Endothelial cell of umbilical vein (primary cell): ENCODE measurements around the gene MR1. TPM values are rescaled to one million over a fixed set of nuclear protein-coding genes. Genes with fewer than 3 reads are reported as not detected.

Source experiments
- BruUV-seq: library from RNA; stranded (reverse); fragments of 400-500 nt; replicated peaks from 2 replicates; lab custom pipeline; 2021; lab: Mats Ljungman, UMichigan
- CTCF ChIA-PET: fragments of 300-600, 350-600 bp; sonication (Branson Sonifier 250); formaldehyde crosslinking; loops from one replicate; lab custom pipeline; 2021; ENCODE audit warnings: antibody characterized with exemption, inconsistent platforms; lab: Charles Lee
- POLR2A ChIA-PET: fragments of 300-600, 350-600 bp; sonication (Branson Sonifier 250); formaldehyde crosslinking; loops from one replicate; lab custom pipeline; 2021; ENCODE audit warnings: antibody characterized with exemption, inconsistent platforms; lab: Charles Lee
- DNase-seq: peaks from one replicate; pipeline ENCODE4 v3.0.0-alpha.2; 2011; ENCODE audit warnings: low read depth, low spot score
- FAIRE-seq: peaks from 2 replicates; lab custom pipeline; 2011; peaks lifted over from hg19 to GRCh38; lab: Jason Lieb, UNC
- H2AFZ ChIP-seq: 2 replicates; pipeline ENCODE4 v1.6.0; 2012; ENCODE audit warnings: low read depth, low read length, control low read depth, inconsistent platforms
- H3K27ac ChIP-seq: 2 replicates; pipeline ENCODE4 v1.5.1; 2011; ENCODE audit warnings: low read depth, mild to moderate bottlenecking, control low read depth, low read length, moderate library complexity; ENCODE audit not compliant: insufficient read depth
- H3K27me3 ChIP-seq, 2 experiments: 2 replicates each; pipeline versions ENCODE4 v1.6.0 to v1.6.1; 2011; ENCODE audit warnings: low read length in 2 of 2, mixed read lengths in 1 of 2; ENCODE audit not compliant: control insufficient read depth in 2 of 2, insufficient read depth in 2 of 2
- H3K36me3 ChIP-seq, 2 experiments: 2 replicates in 1 of 2; 3 replicates in 1 of 2; pipeline ENCODE4 v1.5.1; 2011; ENCODE audit warnings: low read length in 2 of 2, mild to moderate bottlenecking in 1 of 2, moderate library complexity in 1 of 2; ENCODE audit not compliant: control insufficient read depth in 2 of 2, insufficient read depth in 2 of 2; ENCODE audit errors: extremely low read depth in 1 of 2
- H3K4me1 ChIP-seq: 3 replicates; pipeline ENCODE4 v1.5.1; 2011; ENCODE audit warnings: mild to moderate bottlenecking, low read length; ENCODE audit not compliant: control insufficient read depth, insufficient read depth; ENCODE audit errors: extremely low read depth
- H3K4me2 ChIP-seq: 2 replicates; pipeline ENCODE4 v1.6.1; 2011; ENCODE audit warnings: low read length, control low read depth, mixed read lengths; ENCODE audit not compliant: insufficient read depth
- H3K4me3 ChIP-seq, 3 experiments: fragments of 200-600 bp in 1 of 3; sonication (generic), shearing (Covaris generic) in 1 of 3; replicated peaks in 1 of 3; 2 replicates each; pipeline ENCODE4 v1.5.1; 2011 to 2016; ENCODE audit warnings: control low read depth in 3 of 3, low read length in 3 of 3, mild to moderate bottlenecking in 2 of 3, inconsistent platforms in 1 of 3, low read depth in 1 of 3, moderate library complexity in 1 of 3; ENCODE audit not compliant: insufficient read depth in 1 of 3
- H3K79me2 ChIP-seq: 2 replicates; pipeline ENCODE4 v1.6.0; 2012; ENCODE audit warnings: low read length, inconsistent platforms; ENCODE audit not compliant: control insufficient read depth, insufficient read depth
- H3K9ac ChIP-seq: replicated peaks from 2 replicates; pipeline ENCODE3; 2011; ENCODE audit warnings: low read length, control low read depth; ENCODE audit not compliant: insufficient read depth; ENCODE audit errors: extremely low read depth
- H3K9me1 ChIP-seq: replicated peaks from 3 replicates; pipeline ENCODE4 v1.6.0; 2011; ENCODE audit warnings: mild to moderate bottlenecking, low read length; ENCODE audit not compliant: control insufficient read depth, insufficient read depth; ENCODE audit errors: extremely low read depth
- H3K9me3 ChIP-seq: replicated peaks from 2 replicates; pipeline ENCODE4 v1.5.1; 2012; ENCODE audit warnings: low read length, inconsistent platforms; ENCODE audit not compliant: control insufficient read depth, insufficient read depth
- H4K20me1 ChIP-seq: replicated peaks from 2 replicates; pipeline ENCODE3; 2011; ENCODE audit warnings: mild to moderate bottlenecking, low read length; ENCODE audit not compliant: control insufficient read depth, insufficient read depth; ENCODE audit errors: extremely low read depth
- EZH2 ChIP-seq: IDR thresholded peaks from 2 replicates; pipeline ENCODE4 v1.6.1; 2012; ENCODE audit warnings: borderline replicate concordance, low read depth, mild to moderate bottlenecking, moderate library complexity, low read length, inconsistent platforms; ENCODE audit not compliant: severe bottlenecking
- FOS ChIP-seq: IDR thresholded peaks from 2 replicates; pipeline ENCODE4 v1.6.1; 2011; ENCODE audit warnings: mild to moderate bottlenecking, low read length, moderate library complexity, borderline replicate concordance; ENCODE audit not compliant: insufficient read depth
- GATA2 ChIP-seq: IDR thresholded peaks from 2 replicates; pipeline ENCODE4 v1.7.0; 2011; ENCODE audit warnings: low read depth, mild to moderate bottlenecking, moderate library complexity, mixed read lengths, low read length; ENCODE audit not compliant: insufficient read length, insufficient read depth
- JUN ChIP-seq: IDR thresholded peaks from 2 replicates; pipeline ENCODE4 v1.6.1; 2011; ENCODE audit warnings: borderline replicate concordance, low read depth; ENCODE audit not compliant: insufficient read length, insufficient read depth
- MYC ChIP-seq: IDR thresholded peaks from one replicate; pipeline ENCODE4 v1.6.1; 2011; ENCODE audit warnings: mild to moderate bottlenecking, low read depth, low read length
- POLR2A ChIP-seq: IDR thresholded peaks from 2 replicates; pipeline ENCODE4 v1.6.1; 2012; ENCODE audit warnings: low read depth, mild to moderate bottlenecking, control low read depth, low read length
- POLR2AphosphoS5 ChIP-seq: IDR thresholded peaks from 2 replicates; pipeline ENCODE4 v1.6.1; 2012; ENCODE audit warnings: low read depth, mild to moderate bottlenecking, control low read depth, low read length, moderate library complexity; ENCODE audit not compliant: insufficient read depth
- dilution Hi-C: fragments of 300-500 bp; cut with MboI; formaldehyde crosslinking; loops from one replicate; pipeline ENCODE4 v1.15.0; 2019; ENCODE audit warnings: low sequenced_read_pairs; ENCODE audit not compliant: extremely low pct_ligation_motif_present
- intact Hi-C: fragments of 100-400 bp; cut with micrococcal nuclease; formaldehyde crosslinking; loops from one replicate; pipeline ENCODE4 v1.10.0; 2022
- polyA plus RNA-seq, 4 experiments: library from polyadenylated mRNA; depleted of rRNA in 3 of 4; stranded (reverse) in 3 of 4; unstranded in 1 of 4; fragments of >200 nt; gene quantifications; 2 replicates each; pipeline versions ENCODE4 v1.2.1 to v1.2.3, GENCODE V29; 2011 to 2012; ENCODE audit warnings: missing spikeins in 1 of 4
- total RNA-seq: library from RNA; stranded (reverse); gene quantifications from 2 replicates; pipeline ENCODE4 v1.2.3, GENCODE V29; 2021
- TF ChIP-seq, protein P1 (sequence below), 2 donors: IDR thresholded peaks; 1 replicate in 1 of 2; 2 replicates in 1 of 2; pipeline ENCODE4 v1.5.1; 2011; ENCODE audit warnings: low read length in 2 of 2, mild to moderate bottlenecking in 2 of 2, moderate library complexity in 2 of 2, control low read depth in 1 of 2, inconsistent platforms in 1 of 2, low read depth in 1 of 2; ENCODE audit not compliant: insufficient read depth in 1 of 2; ENCODE audit errors: extremely low read depth in 1 of 2
- TF ChIP-seq, protein P2 (sequence below): IDR thresholded peaks from 2 replicates; pipeline ENCODE4 v1.6.1; 2011; ENCODE audit not compliant: insufficient read depth, insufficient read length

The MR1 gene
- total and polyA plus RNA-seq, 2 donors (not counting 3 experiments of a cell fraction or from before 2014, with no cell fraction given): 1.3 to 2.5 TPM

DNA sequence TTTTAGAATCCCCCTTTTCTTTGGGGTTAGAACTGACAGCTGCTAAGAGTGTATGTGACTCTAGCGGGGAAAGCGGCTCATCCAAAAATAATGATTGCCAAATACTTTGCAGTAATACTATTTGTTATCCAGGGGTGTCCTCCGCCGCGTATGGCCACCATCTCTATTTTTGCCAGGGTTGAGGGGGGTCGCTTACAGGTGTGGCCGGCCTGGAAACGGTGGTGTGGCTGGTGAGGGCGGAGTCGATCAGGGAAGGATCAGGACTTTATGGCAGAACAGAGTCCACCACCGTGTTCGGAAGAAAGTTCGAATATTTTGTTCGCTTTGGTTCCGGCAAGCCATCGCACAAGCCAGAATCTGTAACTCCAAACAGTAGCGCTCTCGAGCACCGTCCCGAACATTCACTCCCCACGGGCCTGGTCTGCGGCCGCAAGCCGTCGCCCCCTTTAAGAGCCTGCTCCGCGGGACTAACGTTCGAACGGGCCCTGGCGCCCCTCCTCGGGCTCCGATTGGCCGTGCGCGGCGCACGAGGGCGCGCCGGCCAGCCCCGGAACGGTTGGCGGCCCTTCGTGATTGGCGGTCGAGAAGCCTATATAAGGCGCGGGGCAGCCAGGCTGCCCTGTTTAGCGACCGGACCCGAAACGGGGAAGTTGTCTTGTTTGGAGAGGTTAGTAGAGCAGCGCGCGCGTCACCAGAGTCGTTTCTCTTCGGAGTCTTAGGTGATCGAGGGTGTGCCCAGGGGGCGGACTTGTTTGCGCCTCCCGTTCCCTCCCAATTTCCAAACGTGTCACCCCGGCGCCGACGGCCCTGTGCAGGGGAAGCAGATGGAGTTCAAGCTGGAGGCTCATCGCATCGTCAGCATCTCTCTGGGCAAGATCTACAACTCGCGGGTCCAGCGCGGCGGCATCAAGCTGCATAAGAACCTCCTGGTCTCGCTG, 54.6 kb downstream of the MR1 start, which contains the start of gene IER5:
IER5 (plus strand) TSS at position 622 of the 938 bp plus-strand sequence; CDS start at position 825, 203 bp downstream.
- TF ChIP-seq, protein P1, sequence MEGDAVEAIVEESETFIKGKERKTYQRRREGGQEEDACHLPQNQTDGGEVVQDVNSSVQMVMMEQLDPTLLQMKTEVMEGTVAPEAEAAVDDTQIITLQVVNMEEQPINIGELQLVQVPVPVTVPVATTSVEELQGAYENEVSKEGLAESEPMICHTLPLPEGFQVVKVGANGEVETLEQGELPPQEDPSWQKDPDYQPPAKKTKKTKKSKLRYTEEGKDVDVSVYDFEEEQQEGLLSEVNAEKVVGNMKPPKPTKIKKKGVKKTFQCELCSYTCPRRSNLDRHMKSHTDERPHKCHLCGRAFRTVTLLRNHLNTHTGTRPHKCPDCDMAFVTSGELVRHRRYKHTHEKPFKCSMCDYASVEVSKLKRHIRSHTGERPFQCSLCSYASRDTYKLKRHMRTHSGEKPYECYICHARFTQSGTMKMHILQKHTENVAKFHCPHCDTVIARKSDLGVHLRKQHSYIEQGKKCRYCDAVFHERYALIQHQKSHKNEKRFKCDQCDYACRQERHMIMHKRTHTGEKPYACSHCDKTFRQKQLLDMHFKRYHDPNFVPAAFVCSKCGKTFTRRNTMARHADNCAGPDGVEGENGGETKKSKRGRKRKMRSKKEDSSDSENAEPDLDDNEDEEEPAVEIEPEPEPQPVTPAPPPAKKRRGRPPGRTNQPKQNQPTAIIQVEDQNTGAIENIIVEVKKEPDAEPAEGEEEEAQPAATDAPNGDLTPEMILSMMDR (IDR thresholded peaks at IDR 0.05; ENCODE audit: extremely low read depth in 1 of 2, insufficient read depth in 1 of 2, low read depth in 1 of 2, low read length in 2 of 2): no peak
- TF ChIP-seq POLR2AphosphoS5: peak; percentile 100
- no peak for TF ChIP-seq FOS
- no peak for TF ChIP-seq JUN
- no peak for TF ChIP-seq EZH2
- TF ChIP-seq, protein P2, sequence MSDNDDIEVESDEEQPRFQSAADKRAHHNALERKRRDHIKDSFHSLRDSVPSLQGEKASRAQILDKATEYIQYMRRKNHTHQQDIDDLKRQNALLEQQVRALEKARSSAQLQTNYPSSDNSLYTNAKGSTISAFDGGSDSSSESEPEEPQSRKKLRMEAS: peak; percentile 50
- TF ChIP-seq GATA2: no peak
- peak; percentile 100 for TF ChIP-seq POLR2A
- no peak for TF ChIP-seq MYC
- no peaks in the 10 kb centered on the region for H3K27me3 ChIP-seq
- H3K36me3 ChIP-seq: peaks cover 0 to 7% of the 10 kb centered on the region in 2 experiments
- H3K4me3 ChIP-seq: peak within 1 kb of the TSS; percentile 47 to 97 (median 54)
- H3K9me3 ChIP-seq: no peaks in the 10 kb centered on the region
- peaks cover 3% of the 10 kb centered on the region for H4K20me1 ChIP-seq
- H3K27ac ChIP-seq: peak within 1 kb of the TSS; percentile 47
- dilution Hi-C loops (no loop called here), intact Hi-C loops (loop anchor here (1.0 to 10.0 kb wide), 7 partner anchors 48 to 556 kb away; partner anchors contain the start of genes STX6 and XPR1)
- BruUV-seq: TSS peak; percentile 64
- peak within 1 kb of the TSS; percentile 95 for H3K4me2 ChIP-seq
- CTCF ChIA-PET: interaction anchor here (0.7 to 10.6 kb wide), 3 partner anchors 9 to 65 kb away, joined by 3 to 319 read pairs (median 3); no protein-coding TSS in a partner anchor
- peaks cover 17% of the 10 kb centered on the region for H3K4me1 ChIP-seq
- DNase-seq (peak; percentile 97), FAIRE-seq (peak; percentile 75)
- peaks cover 44% of the 10 kb centered on the region for H3K79me2 ChIP-seq
- no peaks in the 10 kb centered on the region for H3K9me1 ChIP-seq
- H2AFZ ChIP-seq: peak within 1 kb of the TSS; percentile 65
- POLR2A ChIA-PET: interaction anchor here (0.7 to 5.0 kb wide), 15 partner anchors 9 to 163 kb away, joined by 3 to 114 read pairs (median 5); partner anchors contain the start of gene STX6
- H3K9ac ChIP-seq: peak within 1 kb of the TSS; percentile 60
